PC-9 (cell line): ENCODE data around the gene ITGAD. TPM values are rescaled to one million over a fixed set of nuclear protein-coding genes. Genes with fewer than 3 reads are reported as not detected.

ENCODE experiments used
- BruUV-seq: library from RNA; stranded (reverse); fragments of 400-500 nt; replicated peaks from 2 replicates; lab custom pipeline; 2021; lab: Mats Ljungman, UMichigan
- CTCF ChIA-PET: fragments of 300-600 bp; sonication (Branson Sonifier 250); formaldehyde crosslinking; loops from one replicate; lab custom pipeline; 2022; ENCODE audit warnings: antibody characterized with exemption; lab: Charles Lee
- POLR2A ChIA-PET: fragments of 300-600 bp; sonication (Branson Sonifier 250); formaldehyde crosslinking; loops from one replicate; lab custom pipeline; 2022; ENCODE audit warnings: antibody characterized with exemption; ENCODE audit not compliant: unreplicated experiment; lab: Charles Lee
- DNase-seq, 2 experiments: peaks; one replicate each; pipeline versions ENCODE4 v3.0.0 to v3.0.0-alpha.2; 2015 to 2022; ENCODE audit warnings: mixed read lengths in 1 of 2
- H2AFZ ChIP-seq: fragments of 200-600 bp; sonication (generic); 2 replicates; pipeline ENCODE4 v1.8.1; 2017; ENCODE audit warnings: antibody characterized with exemption
- H3F3A ChIP-seq: fragments of 200-600 bp; sonication (generic); 2 replicates; pipeline ENCODE4 v1.8.1; 2017; ENCODE audit warnings: antibody characterized with exemption, mild to moderate bottlenecking, low read depth; ENCODE audit not compliant: insufficient read depth
- H3K27ac ChIP-seq: fragments of 200-600 bp; sonication (generic); 2 replicates; pipeline ENCODE4 v1.6.1; 2016; ENCODE audit warnings: mixed run types
- H3K27me3 ChIP-seq: fragments of 200-600 bp; sonication (generic); 2 replicates; pipeline ENCODE4 v1.6.1; 2016; ENCODE audit warnings: low read depth, mixed run types; ENCODE audit not compliant: insufficient read depth
- H3K36me3 ChIP-seq: fragments of 200-600 bp; sonication (generic); 2 replicates; pipeline ENCODE4 v1.6.1; 2016; ENCODE audit warnings: low read depth, mixed run types
- H3K4me1 ChIP-seq: fragments of 200-600 bp; sonication (generic); replicated peaks from 2 replicates; pipeline ENCODE4 v1.6.1; 2016; ENCODE audit warnings: mixed run types; ENCODE audit not compliant: insufficient read depth
- H3K4me2 ChIP-seq: fragments of 200-600 bp; sonication (generic); 2 replicates; pipeline ENCODE4 v1.6.1; 2017; ENCODE audit warnings: mixed run types
- H3K4me3 ChIP-seq: fragments of 200-600 bp; sonication (generic); 2 replicates; pipeline ENCODE4 v1.6.1; 2016; ENCODE audit warnings: mixed run types
- H3K79me2 ChIP-seq: fragments of 200-600 bp; sonication (generic); 2 replicates; pipeline ENCODE4 v1.6.1; 2017; ENCODE audit warnings: low read depth, mixed run types
- H3K9me2 ChIP-seq: fragments of 200-600 bp; sonication (generic); 2 replicates; pipeline ENCODE4 v1.8.1; 2017; ENCODE audit warnings: mild to moderate bottlenecking; ENCODE audit not compliant: insufficient read depth
- H3K9me3 ChIP-seq: fragments of 200-600 bp; sonication (generic); 2 replicates; pipeline ENCODE4 v1.8.1; 2016; ENCODE audit warnings: low read depth; ENCODE audit not compliant: insufficient read depth
- H4K20me1 ChIP-seq: fragments of 200-600 bp; sonication (generic); 2 replicates; pipeline ENCODE4 v1.8.1; 2017; ENCODE audit not compliant: insufficient read depth
- EZH2 ChIP-seq: fragments of 200-600 bp; sonication (generic); IDR thresholded peaks from 2 replicates; pipeline ENCODE4 v1.8.0; 2017; ENCODE audit warnings: antibody characterized with exemption, low read depth
- intact Hi-C: fragments of 100-400 bp; cut with micrococcal nuclease; formaldehyde crosslinking; loops from one replicate; pipeline ENCODE4 v1.10.0; 2022; ENCODE audit not compliant: unreplicated experiment
- total RNA-seq: library from RNA; stranded (reverse); gene quantifications from 2 replicates; pipeline ENCODE4 v1.2.3, GENCODE V29; 2021
- TF ChIP-seq, protein P1 (sequence below): fragments of 200-600 bp; sonication (generic); conservative IDR thresholded peaks from 2 replicates; pipeline ENCODE4 v1.6.1; 2017; ENCODE audit warnings: mixed run types, antibody characterized with exemption, mild to moderate bottlenecking, moderate library complexity

ITGAD gene
- total RNA-seq, 1 experiment from 2014 or later: not detected

- Histone ChIP-seq H3K27ac (no peak overlapping the region), H3K27me3 (peaks cover 49% of the 10 kb centered on the region; the same call in 1 of the 2 replicates), H4K20me1 (no peaks in the 10 kb centered on the region), H2AFZ (no peak overlapping the region), H3K4me1 (no peaks in the 10 kb centered on the region), H3F3A (no peaks in the 10 kb centered on the region), H3K9me3 (no peaks in the 10 kb centered on the region), H3K4me2 (no peak overlapping the region), H3K9me2 (no peaks in the 10 kb centered on the region), H3K79me2 (no peaks in the 10 kb centered on the region), H3K36me3 (no peaks in the 10 kb centered on the region), H3K4me3 (no peak overlapping the region)
- no peak for DNase-seq
- no TSS peak for BruUV-seq
- ChIA-PET CTCF (no interaction called here), POLR2A (no interaction called here)
- TF ChIP-seq EZH2: no peak
- TF ChIP-seq, protein P1, sequence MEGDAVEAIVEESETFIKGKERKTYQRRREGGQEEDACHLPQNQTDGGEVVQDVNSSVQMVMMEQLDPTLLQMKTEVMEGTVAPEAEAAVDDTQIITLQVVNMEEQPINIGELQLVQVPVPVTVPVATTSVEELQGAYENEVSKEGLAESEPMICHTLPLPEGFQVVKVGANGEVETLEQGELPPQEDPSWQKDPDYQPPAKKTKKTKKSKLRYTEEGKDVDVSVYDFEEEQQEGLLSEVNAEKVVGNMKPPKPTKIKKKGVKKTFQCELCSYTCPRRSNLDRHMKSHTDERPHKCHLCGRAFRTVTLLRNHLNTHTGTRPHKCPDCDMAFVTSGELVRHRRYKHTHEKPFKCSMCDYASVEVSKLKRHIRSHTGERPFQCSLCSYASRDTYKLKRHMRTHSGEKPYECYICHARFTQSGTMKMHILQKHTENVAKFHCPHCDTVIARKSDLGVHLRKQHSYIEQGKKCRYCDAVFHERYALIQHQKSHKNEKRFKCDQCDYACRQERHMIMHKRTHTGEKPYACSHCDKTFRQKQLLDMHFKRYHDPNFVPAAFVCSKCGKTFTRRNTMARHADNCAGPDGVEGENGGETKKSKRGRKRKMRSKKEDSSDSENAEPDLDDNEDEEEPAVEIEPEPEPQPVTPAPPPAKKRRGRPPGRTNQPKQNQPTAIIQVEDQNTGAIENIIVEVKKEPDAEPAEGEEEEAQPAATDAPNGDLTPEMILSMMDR: no peak
- intact Hi-C loops: no loop called here
Observed at GRCh38 chr16:31417916-31418315, 24.8 kb downstream of the ITGAD start.

DNA sequence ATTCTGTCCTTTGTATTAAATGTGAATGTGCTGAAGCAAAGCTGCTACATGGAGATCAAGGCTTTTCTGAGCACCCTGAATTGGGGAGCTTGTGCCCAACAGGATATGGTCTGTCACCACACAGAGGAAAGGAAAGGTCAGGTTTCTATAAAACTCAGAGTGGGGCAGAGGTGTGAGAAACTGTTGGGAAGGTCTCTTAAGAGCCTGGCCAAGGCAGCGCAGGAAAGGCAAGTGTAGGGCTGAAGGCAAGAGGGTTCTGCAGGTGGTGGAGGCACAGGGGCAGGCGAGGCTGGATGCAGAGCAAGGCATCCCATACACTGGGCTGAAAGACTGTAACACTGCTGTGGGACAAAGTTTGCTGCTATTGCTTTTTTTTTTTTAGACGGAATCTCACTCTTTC, 26.9 kb downstream of the ITGAD start:
- DNase-seq: no peak
- H3K9me2 ChIP-seq: no peaks in the 10 kb centered on the region
- no TSS peak for BruUV-seq
- CTCF ChIA-PET: no interaction called here
- H3K79me2 ChIP-seq: no peaks in the 10 kb centered on the region
- no peak overlapping the region for H3K4me3 ChIP-seq
- H3K27ac ChIP-seq: no peak overlapping the region
- POLR2A ChIA-PET: no interaction called here
- no peaks in the 10 kb centered on the region for H3K4me1 ChIP-seq
- H4K20me1 ChIP-seq: no peaks in the 10 kb centered on the region
- no peak overlapping the region for H2AFZ ChIP-seq
- no peak overlapping the region for H3K4me2 ChIP-seq
- H3K36me3 ChIP-seq: no peaks in the 10 kb centered on the region
- TF ChIP-seq EZH2: no peak
- TF ChIP-seq, protein P1: no peak
- H3K27me3 ChIP-seq: peaks cover 52% of the 10 kb centered on the region
- no peaks in the 10 kb centered on the region for H3K9me3 ChIP-seq
- H3F3A ChIP-seq: no peaks in the 10 kb centered on the region
- intact Hi-C loops: no loop called here

DNA sequence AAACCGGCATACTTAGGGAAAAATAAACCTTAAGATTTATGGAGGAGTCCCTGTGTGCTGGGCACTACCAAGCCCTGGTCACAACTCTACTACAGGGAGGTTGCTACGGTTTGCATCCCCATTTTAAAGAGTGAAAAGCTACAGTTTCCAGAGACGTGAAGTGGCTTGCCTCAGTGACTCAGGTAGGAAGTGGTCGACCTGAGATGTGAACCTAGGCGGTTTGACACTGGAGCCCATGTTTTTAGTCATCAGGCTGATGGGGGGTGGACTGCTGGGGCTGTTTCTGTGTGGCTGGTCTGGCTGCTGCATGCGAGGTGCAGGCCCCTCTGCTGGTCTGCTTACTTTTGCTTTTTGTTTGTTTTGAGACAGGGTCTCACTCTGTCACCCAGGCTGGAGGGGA, 28.5 kb downstream of the ITGAD start:
- Histone ChIP-seq H2AFZ (no peak overlapping the region), H3K4me1 (no peaks in the 10 kb centered on the region), H3K79me2 (no peaks in the 10 kb centered on the region), H3F3A (no peaks in the 10 kb centered on the region), H3K4me2 (no peak overlapping the region), H3K27ac (no peak overlapping the region), H3K9me3 (no peaks in the 10 kb centered on the region), H3K27me3 (peaks cover 50% of the 10 kb centered on the region), H3K36me3 (no peaks in the 10 kb centered on the region), H4K20me1 (no peaks in the 10 kb centered on the region), H3K9me2 (no peaks in the 10 kb centered on the region), H3K4me3 (no peak overlapping the region)
- TF ChIP-seq, protein P1: no peak
- no peak for TF ChIP-seq EZH2
- no TSS peak for BruUV-seq
- CTCF ChIA-PET: no interaction called here
- DNase-seq: no peak
- POLR2A ChIA-PET: no interaction called here
- intact Hi-C loops: no loop called here
